Measurements from ENCODE around the gene URB2. TPM values are rescaled to one million over a fixed set of nuclear protein-coding genes. Genes with fewer than 3 reads are reported as not detected.

Gene URB2
- total and polyA plus RNA-seq, 2 of the 13 experiments (the other 11 are each of a cell fraction or from before 2014, with no cell fraction given): 4.0 to 17.6 TPM

GRCh38 chr1:229625915-229626831, at the start of gene URB2, which contains the start of gene TAF5L (continued):
- peak; percentile 86; the same call in 1 of the 2 replicates for TF ChIP-seq SRY (CRISPR knock-in tag; IDR thresholded peaks at IDR 0.05)
- no peak for TF ChIP-seq YEATS2 (CRISPR knock-in tag; IDR thresholded peaks at IDR 0.05; ENCODE audit: borderline replicate concordance)
- TF ChIP-seq CREBL2 (CRISPR knock-in tag; IDR thresholded peaks at IDR 0.05; ENCODE audit: borderline replicate concordance): peak; percentile 63; the same call in 1 of the 2 replicates
- TF ChIP-seq EZH2 (conservative IDR thresholded peaks at IDR 0.05; ENCODE audit: low read depth, low read length): no peak
- no peak for TF ChIP-seq GPN1 (CRISPR knock-in tag; IDR thresholded peaks at IDR 0.05; ENCODE audit: borderline replicate concordance)
- peak; percentile 63; the same call in 1 of the 2 replicates for TF ChIP-seq KDM2A (CRISPR knock-in tag; IDR thresholded peaks at IDR 0.05; ENCODE audit: borderline replicate concordance, low read depth)
- peak; percentile 85; the same call in 1 of the 2 replicates for TF ChIP-seq SNAI1 (CRISPR knock-in tag; IDR thresholded peaks at IDR 0.05; ENCODE audit: borderline replicate concordance)
- TF ChIP-seq ZBTB1 (CRISPR knock-in tag; IDR thresholded peaks at IDR 0.05; ENCODE audit: borderline replicate concordance): no peak
- 0 out of 2 replicates have a peak, but pooled peaks have one; percentile 33 for TF ChIP-seq PAX8 (CRISPR knock-in tag; IDR thresholded peaks at IDR 0.05; ENCODE audit: borderline replicate concordance)
- no peak for TF ChIP-seq ZSCAN25 (CRISPR knock-in tag; IDR thresholded peaks at IDR 0.05)
- TF ChIP-seq FOXC1 (CRISPR knock-in tag; IDR thresholded peaks at IDR 0.05; ENCODE audit: borderline replicate concordance): peak; percentile 74; the same call in 1 of the 2 replicates
- no peak for TF ChIP-seq RBM22 (optimal IDR thresholded peaks at IDR 0.05; ENCODE audit: low read length)
- TF ChIP-seq MAFK (conservative IDR thresholded peaks at IDR 0.05 in 1 of 2, IDR thresholded peaks at IDR 0.05 in 1 of 2; ENCODE audit: low read length in 2 of 2): no peak
- no peak for TF ChIP-seq ETV6 (CRISPR knock-in tag; conservative IDR thresholded peaks at IDR 0.05)
- no peak; the same call in 1 of the 2 replicates for TF ChIP-seq HOXA9 (CRISPR knock-in tag; IDR thresholded peaks at IDR 0.05; ENCODE audit: borderline replicate concordance)
- TF ChIP-seq, protein P1, sequence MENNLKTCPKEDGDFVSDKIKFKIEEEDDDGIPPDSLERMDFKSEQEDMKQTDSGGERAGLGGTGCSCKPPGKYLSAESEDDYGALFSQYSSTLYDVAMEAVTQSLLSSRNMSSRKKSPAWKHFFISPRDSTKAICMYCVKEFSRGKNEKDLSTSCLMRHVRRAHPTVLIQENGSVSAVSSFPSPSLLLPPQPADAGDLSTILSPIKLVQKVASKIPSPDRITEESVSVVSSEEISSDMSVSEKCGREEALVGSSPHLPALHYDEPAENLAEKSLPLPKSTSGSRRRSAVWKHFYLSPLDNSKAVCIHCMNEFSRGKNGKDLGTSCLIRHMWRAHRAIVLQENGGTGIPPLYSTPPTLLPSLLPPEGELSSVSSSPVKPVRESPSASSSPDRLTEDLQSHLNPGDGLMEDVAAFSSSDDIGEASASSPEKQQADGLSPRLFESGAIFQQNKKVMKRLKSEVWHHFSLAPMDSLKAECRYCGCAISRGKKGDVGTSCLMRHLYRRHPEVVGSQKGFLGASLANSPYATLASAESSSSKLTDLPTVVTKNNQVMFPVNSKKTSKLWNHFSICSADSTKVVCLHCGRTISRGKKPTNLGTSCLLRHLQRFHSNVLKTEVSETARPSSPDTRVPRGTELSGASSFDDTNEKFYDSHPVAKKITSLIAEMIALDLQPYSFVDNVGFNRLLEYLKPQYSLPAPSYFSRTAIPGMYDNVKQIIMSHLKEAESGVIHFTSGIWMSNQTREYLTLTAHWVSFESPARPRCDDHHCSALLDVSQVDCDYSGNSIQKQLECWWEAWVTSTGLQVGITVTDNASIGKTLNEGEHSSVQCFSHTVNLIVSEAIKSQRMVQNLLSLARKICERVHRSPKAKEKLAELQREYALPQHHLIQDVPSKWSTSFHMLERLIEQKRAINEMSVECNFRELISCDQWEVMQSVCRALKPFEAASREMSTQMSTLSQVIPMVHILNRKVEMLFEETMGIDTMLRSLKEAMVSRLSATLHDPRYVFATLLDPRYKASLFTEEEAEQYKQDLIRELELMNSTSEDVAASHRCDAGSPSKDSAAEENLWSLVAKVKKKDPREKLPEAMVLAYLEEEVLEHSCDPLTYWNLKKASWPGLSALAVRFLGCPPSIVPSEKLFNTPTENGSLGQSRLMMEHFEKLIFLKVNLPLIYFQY (CRISPR knock-in tag; IDR thresholded peaks at IDR 0.05; ENCODE audit: borderline replicate concordance): peak; percentile 70; the same call in 1 of the 2 replicates
- TF ChIP-seq FOXA3 (CRISPR knock-in tag; IDR thresholded peaks at IDR 0.05): peak; percentile 22
- no peak for TF ChIP-seq TOPORS (CRISPR knock-in tag; IDR thresholded peaks at IDR 0.05)
- TF ChIP-seq NR0B2 (CRISPR knock-in tag; IDR thresholded peaks at IDR 0.05): peak; percentile 99; the same call in 1 of the 2 replicates
- TF ChIP-seq GFI1 (CRISPR knock-in tag; IDR thresholded peaks at IDR 0.05; ENCODE audit: borderline replicate concordance): 0 out of 2 replicates have a peak, but pooled peaks have one; percentile 54
- 0 out of 2 replicates have a peak, but pooled peaks have one; percentile 52 for TF ChIP-seq HNF1B (CRISPR knock-in tag; IDR thresholded peaks at IDR 0.05)
- TF ChIP-seq ZFYVE20 (CRISPR knock-in tag; IDR thresholded peaks at IDR 0.05; ENCODE audit: borderline replicate concordance, low read depth): peak; percentile 56; the same call in 1 of the 2 replicates
